GM18502 (cell line): ENCODE results near the gene SLC26A9.
A peak's percentile ranks its signal among the peaks of the same experiment; 100 is the strongest.

ENCODE experiments used
- ATAC-seq: cut with Tn5 transposase; IDR thresholded peaks from one replicate; pipeline ENCODE4 v1.9.1; 2021; ENCODE audit warnings: mild to moderate bottlenecking; ENCODE audit not compliant: unreplicated experiment, poor library complexity

The SLC26A9 gene

GRCh38 chr1:205943245-205943644 lies at the start of gene SLC26A9:
Gene SLC26A9 (minus strand): TSS chr1:205943456. CDS start chr1:205935820, 7,636 bp downstream.
- no peak for ATAC-seq

- no peak for ATAC-seq
These were observed 49.1 kb upstream of the SLC26A9 start for GRCh38 chr1:205992218-205992882.

DNA sequence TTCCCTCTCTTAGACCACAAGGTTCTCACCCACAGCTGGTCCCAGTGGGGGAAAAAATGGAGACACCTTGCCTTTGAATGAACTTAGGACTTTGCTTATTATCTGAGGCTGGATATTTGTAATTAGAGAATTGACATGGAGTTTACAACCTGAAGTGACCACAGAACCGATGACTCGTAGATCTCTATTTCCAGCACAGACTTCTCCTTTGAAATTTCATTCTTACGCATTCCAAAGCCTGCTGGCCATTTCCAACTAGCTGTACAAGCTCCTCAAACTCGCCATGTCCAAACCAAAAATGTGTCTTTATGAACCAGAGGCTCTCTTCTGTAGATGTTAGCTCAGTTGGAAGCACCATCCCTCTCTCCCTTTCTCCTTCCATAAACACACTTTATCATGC lies 48.0 kb upstream of the SLC26A9 start:
- ATAC-seq = no peak

DNA sequence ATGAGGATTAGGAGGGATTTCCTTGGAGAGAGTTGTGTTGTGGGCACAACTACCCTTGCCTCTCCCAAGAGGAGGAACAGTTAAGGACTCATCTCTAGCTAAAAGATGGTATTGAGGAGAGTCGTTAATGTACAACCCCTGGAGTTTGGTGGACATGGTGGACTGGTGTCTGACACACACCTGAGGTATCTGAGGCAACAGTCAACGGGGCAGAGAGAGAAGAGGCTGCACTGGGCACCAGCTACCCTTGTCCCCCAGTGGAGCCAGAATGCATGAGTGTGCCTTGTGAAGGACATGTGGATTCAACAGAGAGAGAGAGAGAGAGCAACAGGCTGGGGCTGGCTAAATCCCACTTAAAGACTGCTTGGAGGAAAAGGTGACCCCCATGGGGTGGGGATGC lies 47.0 kb upstream of the SLC26A9 start:
- ATAC-seq = no peak

- no peak for ATAC-seq
These were observed 46.5 kb upstream of the SLC26A9 start for GRCh38 chr1:205989786-205990185.

DNA sequence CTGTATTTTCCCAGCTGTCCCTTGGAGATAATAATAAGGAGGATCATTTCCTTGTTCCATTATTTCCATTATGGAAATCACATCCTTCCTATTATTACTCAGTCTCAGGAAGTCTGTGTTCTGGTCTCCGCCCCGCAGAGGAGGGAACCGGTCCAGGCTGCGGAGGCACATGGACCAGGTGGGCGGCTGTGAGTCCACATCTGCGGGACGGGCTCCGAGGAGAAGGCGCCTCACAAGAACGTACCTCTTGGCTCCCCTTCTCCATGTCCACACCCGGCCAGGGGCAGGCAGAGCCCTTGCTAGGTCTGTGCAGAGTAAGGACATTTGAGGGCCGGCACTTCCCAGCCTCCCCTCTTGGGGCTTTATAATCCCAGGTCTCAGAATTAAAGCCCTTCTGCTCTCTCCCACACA lies 45.3 kb upstream of the SLC26A9 start:
- ATAC-seq = no peak

DNA sequence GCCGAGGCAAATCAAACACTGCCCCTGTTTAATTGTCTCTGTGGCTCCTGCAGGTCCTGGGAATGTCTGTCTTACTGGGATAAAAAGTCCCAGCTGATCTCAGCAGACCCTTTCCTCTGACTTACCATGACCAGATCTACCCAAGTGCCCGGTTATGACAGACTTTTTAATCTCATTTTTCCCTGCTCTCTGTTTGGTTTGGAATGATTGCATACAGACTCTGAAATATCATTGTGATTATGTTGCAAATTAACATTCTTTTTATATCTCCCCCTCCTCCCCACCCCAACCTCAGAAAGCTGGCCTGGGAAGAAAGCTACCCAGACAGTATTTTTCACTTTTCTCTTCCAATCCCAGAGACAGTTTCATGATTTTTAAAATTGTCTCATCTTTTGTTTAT lies 43.6 kb upstream of the SLC26A9 start:
- no peak for ATAC-seq

GRCh38 chr1:205986292-205986691 lies 43.0 kb upstream of the SLC26A9 start:
- ATAC-seq = no peak

- ATAC-seq = no peak
These were observed 42.2 kb upstream of the SLC26A9 start for GRCh38 chr1:205985330-205986005.

DNA sequence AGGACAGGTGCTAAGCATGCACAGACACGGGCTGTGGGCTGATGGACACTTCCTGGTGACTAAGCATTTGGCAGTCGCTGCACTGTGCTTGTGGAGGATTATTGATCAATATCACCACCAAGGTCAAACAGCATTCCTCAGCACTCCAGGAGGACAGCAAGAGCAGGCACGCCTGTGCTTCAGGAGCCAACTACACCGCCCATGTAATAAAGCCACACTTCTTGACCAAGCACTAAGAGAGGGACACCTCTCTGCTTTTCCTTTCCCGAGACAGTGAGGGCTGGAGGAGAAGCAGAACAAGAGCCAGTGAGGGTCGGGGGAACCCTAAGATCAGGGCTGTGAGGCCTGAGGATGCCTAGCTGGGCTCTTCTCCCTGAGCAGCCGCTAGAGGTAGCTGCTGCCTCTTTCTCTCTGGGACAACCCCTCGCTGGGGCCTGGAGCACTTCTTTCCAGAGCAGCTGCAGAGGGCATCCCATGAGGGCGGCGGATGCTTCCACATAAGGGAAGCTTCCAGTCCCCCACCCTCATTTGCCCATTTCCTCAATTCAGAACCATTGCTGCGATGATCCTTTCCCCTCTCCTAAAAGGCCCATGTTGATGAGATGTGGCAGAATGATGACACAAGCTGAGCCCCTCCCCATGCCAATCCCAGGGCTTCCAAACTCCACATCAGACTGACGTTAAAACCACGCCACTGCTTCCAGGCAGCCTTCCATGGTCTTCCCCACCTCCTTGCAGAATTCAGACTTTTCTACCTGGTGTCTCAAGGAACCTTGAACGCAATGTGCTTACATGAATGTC lies 40.9 kb upstream of the SLC26A9 start:
- no peak for ATAC-seq

DNA sequence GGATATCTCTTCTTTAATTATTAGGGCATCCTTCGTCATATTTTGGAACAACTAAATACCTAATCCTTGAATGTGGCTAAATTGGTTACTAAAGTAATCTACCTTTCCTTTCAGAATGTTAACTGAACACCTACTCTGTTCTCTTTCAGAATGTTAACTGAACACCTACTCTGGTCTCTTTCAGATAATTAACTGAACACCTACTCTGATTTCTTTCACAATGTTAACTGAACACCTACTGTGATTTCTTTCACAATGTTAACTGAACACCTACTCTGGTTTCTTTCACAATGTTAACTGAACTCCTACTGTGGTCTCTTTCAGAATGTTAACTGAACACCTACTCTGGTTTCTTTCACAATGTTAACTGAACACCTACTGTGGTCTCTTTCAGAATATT lies 38.0 kb upstream of the SLC26A9 start:
- ATAC-seq = no peak

- no peak for ATAC-seq
These were observed 37.1 kb upstream of the SLC26A9 start for GRCh38 chr1:205980237-205980870.

DNA sequence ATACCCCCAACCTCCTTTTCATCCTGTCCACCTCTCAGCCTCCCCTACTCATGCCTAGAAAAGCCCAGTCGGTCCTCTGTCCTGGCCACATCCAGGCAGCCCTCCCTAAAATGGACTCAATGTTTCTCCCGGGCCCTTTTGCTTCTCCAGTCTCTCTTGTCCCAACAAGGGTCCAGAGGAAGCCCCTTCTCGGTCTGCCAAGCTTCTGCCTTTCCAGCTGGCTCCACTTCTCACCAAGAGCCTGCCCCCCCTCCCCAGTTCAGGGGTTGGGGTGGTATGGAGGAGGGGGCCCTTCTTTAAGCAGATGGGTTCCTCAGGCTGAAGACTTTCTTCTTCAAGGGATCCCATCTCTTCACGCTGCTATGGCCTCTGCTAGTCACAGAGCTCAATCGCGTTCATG lies 36.0 kb upstream of the SLC26A9 start:
- no peak for ATAC-seq

DNA sequence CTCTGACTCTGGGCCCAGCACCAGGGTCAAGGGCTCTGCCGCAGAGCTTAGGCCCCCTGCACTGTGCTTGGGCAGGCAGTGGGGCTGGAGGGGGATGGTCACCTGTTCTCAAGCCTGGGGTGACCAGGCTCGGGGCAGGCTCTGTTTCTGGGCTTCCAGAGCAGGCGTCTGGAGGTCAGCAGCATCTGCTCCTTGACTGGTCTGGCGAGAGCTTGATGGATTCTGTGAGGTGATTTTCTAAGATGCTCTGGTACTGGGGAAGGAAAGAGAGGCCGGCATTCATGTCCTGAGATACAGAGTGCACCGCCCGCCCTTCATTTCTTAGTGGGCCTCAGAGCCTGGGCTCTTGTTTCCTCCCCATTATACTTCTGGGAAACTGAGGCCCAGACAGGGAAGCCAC lies 35.4 kb upstream of the SLC26A9 start:
- ATAC-seq = no peak

DNA sequence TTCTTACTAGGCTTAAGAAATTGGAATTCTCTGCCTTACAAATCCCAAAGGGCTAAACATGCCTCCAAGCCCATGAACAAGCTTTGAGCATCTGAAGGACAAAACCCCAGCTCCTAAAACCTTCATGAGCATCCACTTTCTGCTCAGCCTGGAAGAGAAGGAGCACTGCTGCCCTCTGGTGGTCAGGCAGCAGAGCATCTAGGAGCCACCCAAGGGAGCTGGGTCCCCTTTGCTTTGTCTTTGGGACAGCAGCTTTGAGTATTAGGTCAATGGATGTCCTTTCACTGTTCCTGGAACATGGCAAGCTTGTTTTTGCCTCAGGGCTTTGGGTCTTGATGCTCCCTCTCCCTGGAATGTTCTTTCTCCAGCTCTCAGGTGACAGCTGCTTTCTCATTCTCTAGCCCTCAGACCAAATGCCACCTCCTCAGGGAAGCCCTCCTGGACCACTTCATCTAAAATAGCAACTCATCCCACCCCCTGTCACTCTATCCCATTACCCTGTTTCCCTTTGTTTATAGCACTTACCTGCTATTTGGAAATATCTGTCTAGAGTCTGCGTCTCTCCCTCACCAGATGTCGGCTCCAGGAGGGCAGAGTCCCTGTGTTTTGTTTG lies 34.3 kb upstream of the SLC26A9 start:
- ATAC-seq = peak; percentile 56

GRCh38 chr1:205976708-205977401 lies 33.6 kb upstream of the SLC26A9 start:
- ATAC-seq = no peak

DNA sequence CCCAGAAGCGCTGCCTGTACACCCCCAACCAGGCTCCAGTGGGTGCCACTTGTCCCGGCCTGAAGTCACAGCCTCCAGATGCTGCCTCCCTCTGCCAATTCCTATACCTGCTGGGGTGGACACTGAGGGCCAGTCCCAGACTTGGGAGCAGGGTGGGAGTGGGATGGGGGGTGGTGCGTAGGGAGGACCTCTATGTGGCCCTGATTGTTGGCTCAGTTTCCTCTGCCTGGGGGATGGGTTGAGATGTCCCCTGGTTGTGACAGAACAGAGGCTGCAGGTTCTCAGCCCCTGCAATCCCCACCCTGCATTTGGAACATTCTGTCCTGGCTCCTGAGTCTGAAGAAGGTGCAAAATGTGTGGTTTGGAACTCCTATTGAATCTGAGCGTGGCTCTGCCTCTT lies 32.8 kb upstream of the SLC26A9 start:
- no peak for ATAC-seq

DNA sequence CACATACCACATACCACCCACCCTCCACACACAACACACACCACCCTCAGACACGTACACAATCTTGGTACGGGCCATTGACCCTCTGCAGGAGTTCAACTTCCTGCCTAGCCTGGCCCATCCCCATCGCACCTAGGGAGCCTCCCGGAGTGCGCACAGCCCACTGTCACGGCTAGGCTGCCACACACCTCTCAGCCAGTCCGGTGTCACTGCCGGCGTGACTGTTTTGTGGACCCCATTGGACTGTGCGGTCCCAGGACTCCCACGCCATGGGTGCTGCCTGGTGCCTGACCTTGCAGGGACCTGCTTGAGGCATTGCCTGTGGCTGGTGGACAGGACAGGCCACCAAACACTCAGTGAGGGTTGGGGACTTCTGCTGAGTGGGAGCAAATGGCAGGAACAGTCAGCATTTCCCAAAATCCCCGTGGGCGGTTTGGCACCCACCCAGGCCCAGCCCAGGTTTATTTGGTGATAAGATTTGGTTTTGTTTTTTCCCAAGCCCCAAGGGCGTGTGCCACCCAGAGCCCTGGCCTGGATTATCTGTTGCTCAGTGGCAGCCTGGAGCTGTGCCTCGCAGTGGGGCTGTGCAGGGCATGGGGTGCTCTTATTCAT lies 32.2 kb upstream of the SLC26A9 start:
- no peak for ATAC-seq

GRCh38 chr1:205974712-205975111 lies 31.5 kb upstream of the SLC26A9 start:
- no peak for ATAC-seq
